Measurements from ENCODE around the gene COX6A2. TPM values are rescaled to one million over a fixed set of nuclear protein-coding genes. Genes with fewer than 3 reads are reported as not detected.
A peak's percentile ranks its signal among the peaks of the same experiment; 100 is the strongest.

The COX6A2 gene
- polyA plus RNA-seq, 2 of the 4 experiments (the other 2 are of a cell fraction), result not detected

DNA sequence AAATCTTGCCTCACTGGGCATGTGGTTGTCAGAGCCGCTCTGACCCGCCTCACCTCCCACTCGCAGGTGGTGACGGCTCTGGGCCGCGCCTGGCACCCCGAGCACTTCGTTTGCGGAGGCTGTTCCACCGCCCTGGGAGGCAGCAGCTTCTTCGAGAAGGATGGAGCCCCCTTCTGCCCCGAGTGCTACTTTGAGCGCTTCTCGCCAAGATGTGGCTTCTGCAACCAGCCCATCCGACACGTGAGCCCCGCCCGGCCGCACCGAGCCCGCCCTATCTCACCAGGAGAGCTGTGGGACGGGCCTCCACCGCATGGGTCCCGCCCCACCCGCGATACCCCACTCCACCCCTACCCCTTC lies 47.8 kb upstream of the COX6A2 start:
- peaks cover 7% of the 10 kb centered on the region for H3K4me1 ChIP-seq
- no peak overlapping the region for H3K4me2 ChIP-seq
- ChIA-PET CTCF (interaction anchor here (1.0 kb wide), 1 partner anchor 11 kb away, joined by 3 read pairs; no protein-coding TSS in a partner anchor), POLR2A (no interaction called here)
- TF ChIP-seq ESRRA (IDR thresholded peaks at IDR 0.05; ENCODE audit: borderline replicate concordance, low read length) (no peak), FOSL2 (IDR thresholded peaks at IDR 0.05) (no peak), FOSL2 (CRISPR knock-in tag; IDR thresholded peaks at IDR 0.05) (no peak), TFCP2L1 (CRISPR knock-in tag; IDR thresholded peaks at IDR 0.05) (no peak), RCOR1 (IDR thresholded peaks at IDR 0.05; ENCODE audit: low read depth, low read length) (no peak), JUN (IDR thresholded peaks at IDR 0.05) (no peak), POLR2A (IDR thresholded peaks at IDR 0.05; ENCODE audit: low read length) (no peak), ZSCAN20 (CRISPR knock-in tag; IDR thresholded peaks at IDR 0.05) (no peak), ZFP36 (IDR thresholded peaks at IDR 0.05; ENCODE audit: borderline replicate concordance, partially characterized antibody) (no peak), ZC3H11A (IDR thresholded peaks at IDR 0.05) (no peak)
- DNase-seq (ENCODE audit: low read depth in 1 of 2, low spot score in 1 of 2) (no peak), ATAC-seq (no peak), FAIRE-seq (no peak)
- no peak overlapping the region for H3K4me3 ChIP-seq
- no peaks in the 10 kb centered on the region for H3K9me3 ChIP-seq
- no peak overlapping the region for H3K27ac ChIP-seq
- WGBS (ENCODE audit: missing lambda C conversion rate), result 93% methylated on average over 22 of the region's 26 CpGs

DNA sequence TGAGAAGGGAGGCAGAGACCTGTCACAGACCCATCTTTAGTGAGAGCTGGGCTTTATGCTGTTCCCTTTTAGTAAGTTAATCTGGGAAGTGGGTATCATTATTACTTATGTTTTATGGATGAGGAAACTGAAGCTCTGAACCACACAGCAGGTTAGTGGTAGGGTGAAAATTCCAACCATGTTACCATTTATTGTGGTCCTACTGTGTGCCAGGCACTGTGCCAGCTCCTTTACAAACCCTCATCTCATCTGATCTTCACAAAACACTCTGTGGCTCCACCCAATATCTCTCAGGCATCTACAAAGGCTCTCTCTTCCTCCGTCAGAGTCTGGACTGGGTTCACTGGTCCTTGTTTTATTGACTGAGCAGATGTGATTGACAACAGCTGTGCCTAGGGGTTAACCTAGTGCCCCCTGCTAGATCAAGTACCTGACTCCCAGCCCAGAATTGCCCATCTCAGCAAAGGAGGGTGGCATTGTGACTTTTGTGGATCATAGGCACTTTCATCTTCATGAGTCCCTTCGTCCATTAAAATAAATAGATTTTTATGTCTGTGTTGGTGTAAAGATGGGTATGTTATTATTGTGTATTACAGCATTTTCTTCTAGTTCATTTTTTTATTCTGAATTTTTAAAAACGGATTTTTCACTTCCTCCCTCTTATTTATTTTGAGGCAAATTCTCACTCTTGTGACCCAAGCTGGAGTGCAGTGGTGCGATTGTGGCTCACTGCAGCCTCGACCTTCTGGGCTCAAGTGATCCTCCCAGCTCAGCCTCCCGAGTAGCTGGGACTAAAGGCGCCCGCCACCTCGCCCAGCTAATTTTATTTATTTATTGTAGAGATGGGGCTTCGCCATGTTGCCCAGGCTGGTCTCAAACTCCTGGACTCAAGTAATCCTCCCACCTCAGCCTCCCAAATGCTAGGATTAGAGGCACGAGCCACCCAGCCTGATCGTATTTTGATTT lies 46.9 kb upstream of the COX6A2 start:
- no peak for DNase-seq (ENCODE audit: low read depth in 1 of 2, low spot score in 1 of 2)
- no peak overlapping the region for H3K4me3 ChIP-seq
- H3K4me1 ChIP-seq, result peaks cover 9% of the 10 kb centered on the region
- no peak for TF ChIP-seq KDM5A (IDR thresholded peaks at IDR 0.05)
- no peak for TF ChIP-seq HES2 (IDR thresholded peaks at IDR 0.05)
- TF ChIP-seq KDM1A (IDR thresholded peaks at IDR 0.05; ENCODE audit: low read depth), result no peak
- ChIA-PET POLR2A (interaction anchor here (0.5 kb wide), 1 partner anchor 211 kb away, joined by 6 read pairs; no protein-coding TSS in a partner anchor), CTCF (interaction anchor here (0.8 to 2.1 kb wide), 4 partner anchors 12 to 19 kb away, joined by 3 to 15 read pairs (median 3); partner anchors contain the start of gene ARMC5)
- no peaks in the 10 kb centered on the region for H3K9me3 ChIP-seq
- H3K27ac ChIP-seq, result no peak overlapping the region
- WGBS (ENCODE audit: missing lambda C conversion rate), result 88% methylated on average over 12 of the region's 12 CpGs
- ATAC-seq, result no peak
- no peak overlapping the region for H3K4me2 ChIP-seq
- FAIRE-seq, result no peak

GRCh38 chr16:31474173-31474714 lies 46.1 kb upstream of the COX6A2 start:
- FAIRE-seq, result no peak
- ATAC-seq, result no peak
- CTCF ChIA-PET, result interaction anchor here (0.8 to 2.1 kb wide), 2 partner anchors 14 to 20 kb away, joined by 3 to 15 read pairs; partner anchors contain the start of gene ARMC5
- peaks cover 9% of the 10 kb centered on the region for H3K4me1 ChIP-seq
- peak in 1 of 2 experiments; percentile 30 for DNase-seq (ENCODE audit: low read depth in 1 of 2, low spot score in 1 of 2)
- no peak overlapping the region for H3K4me3 ChIP-seq
- TF ChIP-seq HDAC2 (IDR thresholded peaks at IDR 0.05), result no peak
- no peak for TF ChIP-seq MYC (IDR thresholded peaks at IDR 0.05; ENCODE audit: borderline replicate concordance, low read length)
- WGBS (ENCODE audit: missing lambda C conversion rate), result 89% methylated on average over 12 of the region's 12 CpGs
- H3K9me3 ChIP-seq, result no peaks in the 10 kb centered on the region
- POLR2A ChIA-PET, result no interaction called here
- H3K27ac ChIP-seq, result no peak overlapping the region
- H3K4me2 ChIP-seq, result no peak overlapping the region

DNA sequence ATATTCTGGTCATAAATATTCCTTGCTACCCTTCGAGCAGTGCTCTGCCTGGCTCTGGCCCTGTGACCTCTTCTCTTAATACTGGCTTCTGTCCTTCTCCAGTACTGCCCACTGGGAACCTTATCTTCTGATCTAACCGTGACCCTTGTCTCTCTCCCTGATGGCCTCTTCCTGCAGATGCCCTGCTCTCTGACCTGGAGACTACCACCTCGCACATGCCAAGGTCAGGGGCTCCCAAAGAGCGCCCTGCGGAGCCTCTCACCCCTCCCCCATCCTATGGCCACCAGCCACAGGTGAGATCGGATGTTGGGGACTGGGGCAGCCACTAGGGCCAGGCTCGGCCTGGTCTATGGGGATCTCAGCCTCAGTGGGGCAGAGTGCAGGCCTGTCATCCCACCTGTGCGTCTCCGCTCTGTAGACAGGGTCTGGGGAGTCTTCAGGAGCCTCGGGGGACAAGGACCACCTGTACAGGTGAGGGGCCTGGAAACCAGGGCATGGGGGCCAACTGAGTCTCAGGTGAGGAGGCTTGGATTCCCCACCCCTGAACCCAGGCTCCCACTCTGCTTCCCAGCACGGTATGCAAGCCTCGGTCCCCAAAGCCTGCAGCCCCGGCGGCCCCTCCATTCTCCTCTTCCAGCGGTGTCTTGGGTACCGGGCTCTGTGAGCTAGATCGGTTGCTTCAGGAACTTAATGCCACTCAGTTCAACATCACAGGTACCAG lies 45.3 kb upstream of the COX6A2 start:
- WGBS (ENCODE audit: missing lambda C conversion rate), result 96% methylated on average over 11 of the region's 17 CpGs
- Histone ChIP-seq H3K4me2 (peak overlapping the region; percentile 92; the same call in 1 of the 3 replicates), H3K4me1 (peaks cover 9% of the 10 kb centered on the region), H3K4me3 (no peak overlapping the region), H3K27ac (no peak overlapping the region), H3K9me3 (no peaks in the 10 kb centered on the region)
- FAIRE-seq, result no peak
- ATAC-seq, result peak in 1 of 2 experiments; percentile 1; a peak in 2 of 6 replicates
- no peak for TF ChIP-seq RFX5 (IDR thresholded peaks at IDR 0.05)
- TF ChIP-seq TFCP2L1 (CRISPR knock-in tag; IDR thresholded peaks at IDR 0.05), result no peak
- no peak for TF ChIP-seq FOSL2 (IDR thresholded peaks at IDR 0.05)
- TF ChIP-seq FOSL2 (CRISPR knock-in tag; IDR thresholded peaks at IDR 0.05), result no peak
- no peak for TF ChIP-seq MAZ (IDR thresholded peaks at IDR 0.05; ENCODE audit: borderline replicate concordance, low read depth, low read length)
- TF ChIP-seq FOXS1 (CRISPR knock-in tag; IDR thresholded peaks at IDR 0.05), result no peak
- no peak for TF ChIP-seq HOXB13 (CRISPR knock-in tag; IDR thresholded peaks at IDR 0.05; ENCODE audit: low read depth)
- TF ChIP-seq RCOR1 (IDR thresholded peaks at IDR 0.05; ENCODE audit: low read depth, low read length), result no peak
- TF ChIP-seq CBX8 (IDR thresholded peaks at IDR 0.05), result no peak
- TF ChIP-seq, protein P1, sequence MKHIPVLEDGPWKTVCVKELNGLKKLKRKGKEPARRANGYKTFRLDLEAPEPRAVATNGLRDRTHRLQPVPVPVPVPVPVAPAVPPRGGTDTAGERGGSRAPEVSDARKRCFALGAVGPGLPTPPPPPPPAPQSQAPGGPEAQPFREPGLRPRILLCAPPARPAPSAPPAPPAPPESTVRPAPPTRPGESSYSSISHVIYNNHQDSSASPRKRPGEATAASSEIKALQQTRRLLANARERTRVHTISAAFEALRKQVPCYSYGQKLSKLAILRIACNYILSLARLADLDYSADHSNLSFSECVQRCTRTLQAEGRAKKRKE (CRISPR knock-in tag; IDR thresholded peaks at IDR 0.05; ENCODE audit: low read depth), result no peak
- no peak for TF ChIP-seq ESRRA (IDR thresholded peaks at IDR 0.05; ENCODE audit: borderline replicate concordance, low read length)
- ChIA-PET POLR2A (interaction anchor here (1.0 kb wide), 2 partner anchors 14 to 34 kb away, joined by 4 to 10 read pairs; partner anchors contain the start of genes ARMC5 and RUSF1), CTCF (interaction anchor here (0.6 to 2.1 kb wide), 5 partner anchors 9 to 14 kb away, joined by 3 to 15 read pairs (median 3); partner anchors contain the start of gene ARMC5)
- DNase-seq (ENCODE audit: low read depth in 1 of 2, low spot score in 1 of 2), result no peak
